ENCODE results near the gene P2RY8.
"Not testable (repeated sequence)": the region's sequence is repeated elsewhere in the genome, so short reads cannot be mapped to it uniquely, and the experiment has no call there.

The P2RY8 gene

GRCh38 chrX:1477229-1477628 is 59.8 kb downstream of the P2RY8 start:
- no peaks in the 10 kb centered on the region for H3K27me3 ChIP-seq (replicated peaks)
- H3K4me3 ChIP-seq (ENCODE audit: low read depth, low read length): no peak overlapping the region
- in situ Hi-C loops (cut with HindIII; ENCODE audit: low pct_ligation_motif_present, low sequenced_read_pairs): no loop called here
- TF ChIP-seq, protein P1, sequence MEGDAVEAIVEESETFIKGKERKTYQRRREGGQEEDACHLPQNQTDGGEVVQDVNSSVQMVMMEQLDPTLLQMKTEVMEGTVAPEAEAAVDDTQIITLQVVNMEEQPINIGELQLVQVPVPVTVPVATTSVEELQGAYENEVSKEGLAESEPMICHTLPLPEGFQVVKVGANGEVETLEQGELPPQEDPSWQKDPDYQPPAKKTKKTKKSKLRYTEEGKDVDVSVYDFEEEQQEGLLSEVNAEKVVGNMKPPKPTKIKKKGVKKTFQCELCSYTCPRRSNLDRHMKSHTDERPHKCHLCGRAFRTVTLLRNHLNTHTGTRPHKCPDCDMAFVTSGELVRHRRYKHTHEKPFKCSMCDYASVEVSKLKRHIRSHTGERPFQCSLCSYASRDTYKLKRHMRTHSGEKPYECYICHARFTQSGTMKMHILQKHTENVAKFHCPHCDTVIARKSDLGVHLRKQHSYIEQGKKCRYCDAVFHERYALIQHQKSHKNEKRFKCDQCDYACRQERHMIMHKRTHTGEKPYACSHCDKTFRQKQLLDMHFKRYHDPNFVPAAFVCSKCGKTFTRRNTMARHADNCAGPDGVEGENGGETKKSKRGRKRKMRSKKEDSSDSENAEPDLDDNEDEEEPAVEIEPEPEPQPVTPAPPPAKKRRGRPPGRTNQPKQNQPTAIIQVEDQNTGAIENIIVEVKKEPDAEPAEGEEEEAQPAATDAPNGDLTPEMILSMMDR (IDR thresholded peaks at IDR 0.05; ENCODE audit: low read depth, low read length, missing control alignments): no peak
- H3K36me3 ChIP-seq (replicated peaks): no peaks in the 10 kb centered on the region
- no peak overlapping the region for H3K27ac ChIP-seq
- no peak for DNase-seq

DNA sequence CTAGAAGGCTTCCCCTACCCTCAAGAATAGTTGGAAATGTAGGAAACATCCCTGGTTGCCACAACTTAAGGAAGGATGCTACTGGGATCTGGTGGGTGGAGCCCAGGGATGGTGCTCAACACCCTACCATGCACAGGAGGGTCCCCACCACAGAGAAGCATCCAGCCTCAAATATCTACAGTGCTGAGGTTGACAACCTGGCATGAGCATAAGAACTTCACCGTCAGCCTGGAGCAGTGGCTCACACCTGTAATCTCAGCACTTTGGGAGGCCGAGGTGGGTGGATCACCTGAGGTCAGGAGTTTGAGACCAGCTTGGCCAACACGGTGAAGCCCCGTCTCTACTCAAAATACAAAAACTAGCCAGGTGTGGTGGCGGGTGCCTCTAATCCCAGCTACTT is 60.3 kb downstream of the P2RY8 start:
- in situ Hi-C loops (cut with HindIII; ENCODE audit: low pct_ligation_motif_present, low sequenced_read_pairs): no loop called here
- Histone ChIP-seq H3K36me3 (replicated peaks) (no peaks in the 10 kb centered on the region), H3K27ac (no peak overlapping the region), H3K4me3 (ENCODE audit: low read depth, low read length) (no peak overlapping the region), H3K27me3 (replicated peaks) (no peaks in the 10 kb centered on the region)
- TF ChIP-seq, protein P1 (IDR thresholded peaks at IDR 0.05; ENCODE audit: low read depth, low read length, missing control alignments): no peak
- no peak for DNase-seq

GRCh38 chrX:1475881-1476280 is 61.1 kb downstream of the P2RY8 start:
- TF ChIP-seq, protein P1 (IDR thresholded peaks at IDR 0.05; ENCODE audit: low read depth, low read length, missing control alignments): no peak
- DNase-seq: no peak
- no peak overlapping the region for H3K27ac ChIP-seq

GRCh38 chrX:1475481-1475880 is 61.5 kb downstream of the P2RY8 start:
- no peaks in the 10 kb centered on the region for H3K36me3 ChIP-seq (replicated peaks)
- TF ChIP-seq, protein P1 (IDR thresholded peaks at IDR 0.05; ENCODE audit: low read depth, low read length, missing control alignments): no peak
- no peaks in the 10 kb centered on the region for H3K27me3 ChIP-seq (replicated peaks)
- in situ Hi-C loops (cut with HindIII; ENCODE audit: low pct_ligation_motif_present, low sequenced_read_pairs): no loop called here
- DNase-seq: no peak
- H3K27ac ChIP-seq: no peak overlapping the region
- no peak overlapping the region for H3K4me3 ChIP-seq (ENCODE audit: low read depth, low read length)

More at GRCh38 chrX:1475881-1476280, 61.1 kb downstream of the P2RY8 start:
- Histone ChIP-seq H3K4me3 (ENCODE audit: low read depth, low read length) (no peak overlapping the region), H3K27me3 (replicated peaks) (no peaks in the 10 kb centered on the region), H3K36me3 (replicated peaks) (no peaks in the 10 kb centered on the region)
- in situ Hi-C loops (cut with HindIII; ENCODE audit: low pct_ligation_motif_present, low sequenced_read_pairs): no loop called here

DNA sequence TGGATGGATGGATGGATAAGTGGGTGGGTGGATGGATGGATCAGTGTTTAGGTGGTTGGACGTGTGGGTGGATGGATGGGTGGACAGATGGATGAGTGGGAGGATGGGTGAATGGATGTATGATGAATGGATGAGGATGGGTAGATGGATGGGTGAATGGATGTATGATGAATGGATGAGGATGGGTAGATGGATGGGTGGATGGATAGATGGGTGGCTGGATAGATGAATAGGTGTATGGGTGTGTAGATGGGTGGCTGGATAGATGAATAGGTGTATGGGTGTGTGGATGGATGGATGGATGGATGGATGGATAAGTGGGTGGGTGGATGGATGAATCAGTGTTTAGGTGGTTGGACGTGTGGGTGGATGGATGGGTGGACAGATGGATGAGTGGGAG is 62.4 kb downstream of the P2RY8 start:
- in situ Hi-C loops (cut with HindIII; ENCODE audit: low pct_ligation_motif_present, low sequenced_read_pairs); H3K27me3 ChIP-seq (replicated peaks); H3K36me3 ChIP-seq (replicated peaks); DNase-seq; H3K27ac ChIP-seq; H3K4me3 ChIP-seq (ENCODE audit: low read depth, low read length): not testable (repeated sequence)

DNA sequence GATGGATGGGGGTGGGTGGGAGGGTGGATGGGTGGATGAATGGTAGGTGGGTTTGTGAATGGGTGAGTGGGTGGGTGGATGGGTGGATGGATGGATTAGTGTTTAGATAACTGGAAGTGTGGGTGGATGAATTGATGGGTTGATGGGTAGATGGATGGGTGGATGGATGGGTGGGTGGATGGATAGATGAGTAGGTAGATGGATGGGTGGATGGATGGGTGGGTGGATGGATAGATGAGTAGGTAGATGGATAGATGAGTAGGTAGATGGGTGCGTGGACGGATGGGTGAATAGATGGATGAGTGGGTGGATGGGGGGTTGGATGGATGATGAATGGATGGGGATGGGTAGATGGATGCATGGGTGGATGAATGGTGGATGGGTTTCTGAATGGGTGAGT is 64.0 kb downstream of the P2RY8 start:
- Histone ChIP-seq H3K27ac (no peak overlapping the region), H3K27me3 (replicated peaks) (peaks cover 5% of the 10 kb centered on the region), H3K4me3 (ENCODE audit: low read depth, low read length) (no peak overlapping the region), H3K36me3 (replicated peaks) (no peaks in the 10 kb centered on the region)
- DNase-seq: no peak
- in situ Hi-C loops (cut with HindIII; ENCODE audit: low pct_ligation_motif_present, low sequenced_read_pairs): no loop called here
- TF ChIP-seq, protein P1 (IDR thresholded peaks at IDR 0.05; ENCODE audit: low read depth, low read length, missing control alignments): no peak
